Frontal cortex (tissue), 4 donors: ENCODE measurements around the gene ITIH5. TPM values are rescaled to one million over a fixed set of nuclear protein-coding genes. Genes with fewer than 3 reads are reported as not detected.
A peak's percentile ranks its signal among the peaks of the same experiment; 100 is the strongest.
"Not testable (repeated sequence)": the region's sequence is repeated elsewhere in the genome, so short reads cannot be mapped to it uniquely, and the experiment has no call there.

Experiments
- DNase-seq, 2 donors: peaks; one replicate each; pipeline ENCODE4 v3.0.0; 2012; ENCODE audit warnings: low spot score in 2 of 2
- FAIRE-seq: peaks from 2 replicates; lab custom pipeline; 2012; peaks lifted over from hg19 to GRCh38; lab: Jason Lieb, UNC
- total RNA-seq: library from RNA; depleted of rRNA; stranded (reverse); fragments of >200 nt; gene quantifications from one replicate; pipeline ENCODE4 v1.2.3, GENCODE V29; 2014
- donor health status: control.
- donor health status: control.
- donor health status: control.

ITIH5 gene
- total RNA-seq, 1 donor from 2014 or later, result 14.7 TPM

- not testable (repeated sequence) for DNase-seq, FAIRE-seq
These were observed 24.3 kb upstream of the ITIH5 start for GRCh38 chr10:7690885-7691597.

GRCh38 chr10:7689591-7689990 lies 22.8 kb upstream of the ITIH5 start:
- DNase-seq, result no peak
- FAIRE-seq, result no peak

- FAIRE-seq (peak; percentile 77), DNase-seq (peak; percentile 50 to 73)
These were observed 20.6 kb upstream of the ITIH5 start for GRCh38 chr10:7687228-7687907.

- no peak for FAIRE-seq
- no peak for DNase-seq
These were observed 19.8 kb upstream of the ITIH5 start for GRCh38 chr10:7686351-7687171.

- FAIRE-seq, DNase-seq: not testable (repeated sequence)
These were observed 13.3 kb upstream of the ITIH5 start for GRCh38 chr10:7680078-7680477.

- DNase-seq (no peak), FAIRE-seq (no peak)
These were observed 12.5 kb upstream of the ITIH5 start for GRCh38 chr10:7679256-7679655.

- no peak for FAIRE-seq
- DNase-seq, result no peak
These were observed 5.8 kb upstream of the ITIH5 start for GRCh38 chr10:7672341-7673134.

- FAIRE-seq, result no peak
- DNase-seq, result no peak
These were observed 3.4 kb upstream of the ITIH5 start for GRCh38 chr10:7670157-7670556.

- DNase-seq (peak; percentile 26 to 29), FAIRE-seq (no peak)
These were observed 736 bp upstream of the ITIH5 start for GRCh38 chr10:7667262-7668141.

GRCh38 chr10:7665767-7666166 lies 999 bp downstream of the ITIH5 start:
- FAIRE-seq (no peak), DNase-seq (no peak)

GRCh38 chr10:7664707-7665106 lies 2.1 kb downstream of the ITIH5 start:
- no peak for DNase-seq
- no peak for FAIRE-seq

- FAIRE-seq, result no peak
- DNase-seq, result no peak
These were observed 4.2 kb downstream of the ITIH5 start for GRCh38 chr10:7662522-7662921.

GRCh38 chr10:7659560-7659959 lies 7.2 kb downstream of the ITIH5 start:
- DNase-seq (no peak), FAIRE-seq (no peak)

GRCh38 chr10:7657552-7657951 lies 9.2 kb downstream of the ITIH5 start:
- DNase-seq, result no peak

GRCh38 chr10:7657079-7657478 lies 9.7 kb downstream of the ITIH5 start:
- FAIRE-seq, DNase-seq: not testable (repeated sequence)

More at GRCh38 chr10:7657552-7657951, 9.2 kb downstream of the ITIH5 start:
- FAIRE-seq, result no peak

- no peak for DNase-seq
- FAIRE-seq, result no peak
These were observed 14.8 kb downstream of the ITIH5 start for GRCh38 chr10:7651853-7652470.

GRCh38 chr10:7649673-7650300 lies 17.0 kb downstream of the ITIH5 start:
- DNase-seq (no peak), FAIRE-seq (no peak)

GRCh38 chr10:7647062-7647664 lies 19.6 kb downstream of the ITIH5 start:
- DNase-seq, result no peak
- FAIRE-seq, result no peak
